AG08395 (cell line): Measurements from ENCODE around the gene FYN.
"Not testable (repeated sequence)": the region's sequence is repeated elsewhere in the genome, so short reads cannot be mapped to it uniquely, and the experiment has no call there.

Experiments
- DNase-seq: peaks from one replicate; pipeline ENCODE4 v3.0.0; 2012; ENCODE audit warnings: mixed read lengths, low spot score

The FYN gene

DNA sequence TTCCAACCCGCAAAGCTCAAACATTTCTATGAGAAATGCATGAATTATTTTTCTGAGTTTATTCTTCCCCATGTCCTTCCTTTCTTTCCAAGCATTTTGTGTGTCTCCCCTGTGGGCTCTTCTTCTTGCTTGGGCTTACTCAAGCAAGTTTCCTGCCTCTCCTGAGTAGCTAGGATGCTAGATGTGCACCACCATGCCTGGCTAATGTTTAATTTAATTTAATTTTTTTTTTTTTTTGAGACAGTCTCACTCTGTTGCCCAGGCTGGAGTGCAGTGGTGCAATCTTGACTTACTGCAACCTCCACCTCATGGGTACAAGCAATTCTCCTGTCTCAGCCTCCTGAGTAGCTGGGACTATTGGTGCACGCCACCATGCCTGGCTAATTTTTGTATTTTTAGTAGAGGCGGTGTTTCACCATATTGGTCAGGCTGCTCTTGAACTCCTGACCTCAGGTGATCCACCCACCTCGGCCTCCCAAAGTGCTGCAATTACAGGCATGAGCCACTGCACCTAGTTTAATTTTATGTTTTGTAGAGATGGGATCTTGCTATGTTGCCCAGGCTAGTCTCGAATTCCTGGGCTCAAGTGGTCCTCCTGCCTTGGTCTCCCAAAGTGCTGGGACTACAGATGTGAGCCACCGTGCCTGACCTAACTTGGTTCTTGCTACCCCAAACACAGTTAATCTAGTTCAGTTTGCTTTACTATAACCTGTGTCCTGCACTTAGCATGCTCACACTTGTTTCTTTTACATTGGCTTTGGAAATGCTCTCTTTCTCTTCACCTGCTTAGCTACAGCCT lies 192.2 kb downstream of the FYN start:
- DNase-seq = not testable (repeated sequence)

DNA sequence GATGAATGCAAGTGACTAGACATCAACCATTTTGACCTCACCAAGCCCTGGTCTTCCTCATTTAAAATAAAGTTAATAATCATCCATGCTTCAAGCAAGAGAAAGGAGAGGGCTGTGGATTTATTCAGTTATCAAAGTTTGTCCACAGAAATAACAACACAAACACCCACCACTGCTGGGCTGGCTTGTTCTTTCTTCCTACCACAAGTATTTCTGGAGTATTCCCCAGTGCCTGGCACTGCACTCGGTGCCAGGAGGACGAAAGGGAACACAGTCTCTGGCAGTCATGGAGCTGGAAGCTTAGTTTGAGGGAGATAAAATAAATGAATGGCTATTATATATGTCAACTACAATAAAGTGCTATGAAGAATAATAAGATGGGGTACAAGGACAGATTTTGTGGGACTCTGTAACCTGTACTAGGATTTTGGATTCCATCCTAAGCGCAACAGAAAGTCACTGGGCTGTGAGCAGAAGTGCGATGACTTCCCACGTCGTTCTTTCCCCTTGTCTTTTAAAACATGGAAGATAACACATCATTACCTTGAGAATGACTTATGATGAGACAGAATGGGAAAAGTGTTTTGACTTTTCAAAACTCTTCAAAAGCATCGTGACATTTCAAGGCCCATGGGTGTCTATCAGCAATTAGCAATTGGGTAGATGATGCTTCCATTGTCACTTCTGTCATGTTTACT lies 193.1 kb downstream of the FYN start:
- DNase-seq = no peak

DNA sequence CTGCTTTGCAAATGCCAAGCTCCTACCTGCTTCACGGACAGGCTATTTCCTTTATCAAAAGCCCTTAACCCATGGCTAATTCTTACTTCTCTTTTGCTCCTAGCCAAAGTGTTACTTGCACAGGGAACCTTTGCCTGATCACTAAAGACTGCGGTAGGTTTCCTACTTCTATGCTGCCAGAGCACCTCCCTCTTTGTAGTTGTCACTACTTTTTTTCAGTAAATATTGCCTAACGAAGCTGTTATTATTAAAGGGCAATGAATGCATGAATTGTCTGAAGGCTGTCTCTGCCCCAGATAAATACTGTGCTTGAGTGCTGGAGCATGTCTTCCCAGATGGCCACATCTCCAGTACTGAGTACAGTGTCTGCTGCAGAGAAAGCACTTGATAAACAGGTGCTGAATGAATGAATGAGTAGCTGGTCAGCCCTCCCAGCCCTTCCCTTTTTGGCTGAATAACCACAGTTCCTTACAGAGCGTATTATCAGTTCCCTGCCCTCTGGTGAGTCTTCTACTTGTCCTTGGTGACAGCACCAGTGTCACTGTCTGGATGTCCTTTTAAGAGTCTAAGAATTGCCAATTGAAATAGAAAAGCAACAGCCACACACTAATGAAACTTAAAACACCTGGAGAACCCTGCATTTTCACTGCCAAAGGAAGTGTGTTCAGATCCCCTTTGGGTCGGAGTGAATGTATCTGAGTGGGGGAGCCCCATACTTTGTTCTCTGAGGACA lies 194.0 kb downstream of the FYN start:
- no peak for DNase-seq

DNA sequence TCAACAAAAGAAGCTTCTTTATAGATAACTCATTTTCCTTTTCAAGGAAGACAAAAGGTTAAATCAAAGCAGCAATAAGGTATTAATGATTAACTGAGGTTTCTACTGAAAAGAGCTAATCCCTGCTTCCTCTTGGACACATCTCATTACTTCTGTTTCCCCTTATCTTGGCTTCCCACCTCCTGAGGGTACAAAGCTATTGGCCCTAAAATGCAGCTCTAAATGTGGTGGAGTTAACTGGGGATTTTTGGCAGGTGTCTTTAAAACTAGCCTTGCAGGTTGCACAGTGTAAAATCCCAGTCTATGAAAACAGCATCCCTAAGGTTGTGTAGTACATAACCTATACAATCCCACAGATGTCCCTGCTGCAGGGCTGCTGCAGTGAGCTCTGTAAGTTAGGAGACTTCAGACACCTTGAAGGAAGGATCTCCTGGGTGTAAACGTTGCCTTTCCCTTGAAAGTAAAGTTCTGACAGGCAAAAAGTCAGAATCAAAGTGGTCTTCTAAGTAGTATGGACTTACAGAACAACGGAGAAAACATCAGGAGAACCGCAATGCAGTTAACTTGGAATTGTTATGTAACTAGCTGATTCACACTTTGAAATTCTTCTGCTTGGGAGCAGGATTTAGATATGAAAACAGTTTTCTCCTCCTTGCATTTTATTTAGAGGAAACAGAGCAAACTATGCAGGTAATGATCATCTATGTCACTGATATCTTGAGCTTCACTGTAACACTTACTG lies 195.8 kb downstream of the FYN start:
- no peak for DNase-seq

DNA sequence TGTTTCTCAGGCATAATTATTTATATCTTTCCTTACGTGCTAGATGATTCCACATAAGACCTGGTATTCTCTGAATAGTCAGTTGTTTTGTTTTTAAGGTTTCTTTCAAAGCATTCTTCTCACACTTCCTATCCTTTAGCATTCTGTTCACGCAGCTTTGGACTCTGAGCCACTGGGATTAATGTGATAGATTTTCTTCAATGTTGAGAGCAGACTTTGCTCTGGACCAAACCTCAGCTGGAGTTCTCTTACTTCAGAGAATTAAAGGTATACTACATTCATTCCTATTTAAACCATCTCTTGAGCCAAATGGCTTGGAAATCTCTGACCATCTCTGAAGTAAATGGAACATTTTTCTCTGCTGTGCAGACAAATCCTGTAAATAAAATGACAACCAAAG lies 196.9 kb downstream of the FYN start:
- DNase-seq = no peak

DNA sequence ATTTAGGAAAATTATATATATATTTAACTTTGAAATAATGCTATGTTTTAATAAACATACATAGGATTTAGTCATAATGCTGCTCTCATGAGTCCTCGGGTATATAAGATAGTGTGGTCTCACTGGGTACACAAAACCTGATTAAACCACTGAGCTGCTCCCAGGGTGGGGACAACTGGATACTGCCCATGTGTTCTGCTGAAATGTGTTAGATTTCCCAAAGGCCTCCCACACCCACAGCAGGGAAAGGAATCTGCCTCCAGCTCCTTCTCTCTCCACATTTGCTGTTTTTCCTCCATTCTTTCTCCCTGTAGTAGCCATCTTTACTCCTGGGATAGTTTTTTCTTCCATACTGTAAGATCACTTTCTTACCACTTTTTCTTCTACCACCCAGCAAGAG lies 198.4 kb downstream of the FYN start:
- no peak for DNase-seq

DNA sequence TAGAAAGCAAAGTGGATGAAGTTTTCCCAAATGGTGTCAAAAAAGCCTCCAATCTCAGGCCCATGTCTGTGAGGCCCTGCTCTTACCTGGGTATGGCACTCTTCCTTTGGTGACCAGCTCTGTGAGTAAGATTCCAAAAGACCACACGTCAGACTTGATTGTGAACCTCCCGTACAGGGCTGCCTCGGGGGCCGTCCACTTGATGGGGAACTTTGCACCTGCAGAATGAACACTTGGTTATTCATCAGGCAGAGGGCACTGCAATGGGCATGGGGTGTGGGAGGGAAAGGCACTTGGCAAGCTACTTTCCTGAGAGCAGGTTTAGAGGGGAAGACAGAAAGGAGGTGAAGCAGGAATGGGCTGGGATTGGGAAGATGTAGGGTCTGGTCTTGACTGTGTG lies 198.8 kb downstream of the FYN start:
- DNase-seq = no peak

DNA sequence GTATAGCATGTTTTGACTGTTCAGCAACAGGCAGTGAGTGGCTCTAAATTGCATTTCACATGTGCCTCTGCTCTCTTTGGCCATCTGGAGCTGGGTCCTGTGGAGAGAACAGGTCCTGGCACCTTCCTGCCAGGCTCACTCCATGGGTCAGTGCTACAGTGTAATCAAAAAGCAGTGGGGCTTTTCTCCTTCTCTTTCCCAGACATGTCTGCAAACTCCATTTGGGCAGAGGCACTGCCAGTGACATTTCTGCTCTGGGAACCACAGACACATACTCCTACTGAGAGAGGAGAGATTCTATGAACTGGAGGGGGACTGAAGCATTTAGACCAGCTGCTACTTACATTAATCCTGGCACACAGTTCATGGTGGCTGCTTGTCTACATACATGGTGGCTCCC lies 199.3 kb downstream of the FYN start:
- DNase-seq = no peak

DNA sequence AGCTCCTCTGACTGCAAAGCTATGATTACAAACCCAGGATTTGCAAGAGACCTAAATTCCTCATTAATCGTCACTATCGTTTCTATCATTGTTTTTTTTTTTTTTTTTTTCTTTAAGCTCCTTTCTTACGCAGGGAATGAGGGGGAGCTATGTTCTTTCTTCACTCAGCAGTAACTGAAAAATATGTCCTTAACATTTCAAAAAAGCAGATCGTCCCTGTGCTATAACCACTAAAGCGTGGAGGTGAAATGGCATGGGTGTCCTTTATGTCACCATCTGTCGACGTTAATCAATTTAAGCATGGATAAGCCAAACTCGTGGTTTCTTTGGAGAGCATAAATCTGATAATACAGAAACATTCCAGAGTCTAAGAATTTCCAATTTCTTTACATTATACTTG lies 199.7 kb downstream of the FYN start:
- no peak for DNase-seq

DNA sequence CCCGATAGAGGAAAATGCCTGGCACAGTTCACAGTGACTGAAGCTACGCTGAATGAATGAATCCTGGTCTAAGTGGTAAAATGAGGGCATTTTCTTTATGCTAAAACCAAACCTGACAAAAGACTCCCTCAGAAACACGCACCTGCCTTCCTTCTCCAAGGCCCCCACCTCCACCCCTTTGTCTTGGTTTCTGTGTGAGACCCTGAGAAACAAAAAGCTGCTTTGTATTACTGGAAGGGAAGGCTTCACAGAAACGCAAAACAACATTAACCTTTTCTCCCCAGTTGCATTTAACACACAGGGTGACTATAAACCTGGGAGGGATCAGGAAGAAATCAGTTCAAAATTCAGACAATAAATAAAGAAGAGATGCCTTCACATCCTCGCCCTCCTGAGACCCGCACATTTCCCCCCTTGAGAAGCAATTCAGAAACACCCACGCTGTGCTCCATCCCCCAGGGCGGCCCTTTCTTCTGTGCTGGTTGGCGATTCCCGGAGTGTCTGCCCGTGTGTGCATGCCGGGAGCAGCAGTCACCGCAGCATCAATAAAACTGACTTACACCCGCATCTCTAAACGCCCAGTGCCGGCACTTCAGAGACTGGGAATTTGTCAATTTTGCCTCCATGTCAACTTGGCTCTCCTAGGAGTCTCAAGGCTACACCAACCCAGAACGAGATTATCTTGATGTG lies 200.3 kb downstream of the FYN start:
- DNase-seq = no peak

DNA sequence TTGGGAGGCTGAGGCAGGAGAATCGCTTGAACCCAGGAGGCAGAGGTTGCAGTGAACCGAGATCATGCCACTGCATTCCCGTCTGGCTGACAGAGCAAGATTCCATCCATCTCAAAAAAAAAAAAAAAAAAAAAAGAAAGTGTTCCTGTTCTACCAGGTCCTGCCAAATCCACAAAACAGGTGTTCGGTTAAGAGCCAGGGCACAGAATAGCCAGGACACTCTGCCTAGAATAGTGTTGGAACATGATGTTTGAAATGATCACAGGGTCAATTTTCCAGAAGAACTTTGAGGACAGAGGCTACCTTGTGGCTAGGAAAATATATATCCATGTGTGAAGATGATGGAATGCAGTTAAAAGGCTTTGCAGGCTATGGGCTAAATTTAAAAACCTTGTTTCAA lies 203.9 kb downstream of the FYN start:
- no peak for DNase-seq

DNA sequence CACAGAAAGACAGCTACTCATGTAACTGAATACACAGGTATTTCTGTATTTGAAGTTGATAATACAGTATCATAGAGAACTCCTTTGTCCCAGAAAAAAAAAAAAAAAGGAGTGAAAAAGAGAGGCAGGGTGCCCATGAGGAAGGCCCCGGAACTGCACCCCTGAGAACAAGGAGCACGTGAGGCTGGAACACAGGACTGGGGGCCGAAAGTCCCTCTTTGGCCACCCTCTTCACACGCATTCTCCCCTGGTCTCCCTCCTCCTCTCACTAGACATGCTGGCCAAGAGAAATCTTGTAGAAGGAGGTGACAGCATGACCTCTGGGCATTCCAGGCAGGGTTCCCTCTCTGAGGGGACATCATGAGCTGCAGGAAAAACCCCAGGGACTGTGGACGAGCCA lies 204.8 kb downstream of the FYN start:
- DNase-seq = peak; percentile 19

DNA sequence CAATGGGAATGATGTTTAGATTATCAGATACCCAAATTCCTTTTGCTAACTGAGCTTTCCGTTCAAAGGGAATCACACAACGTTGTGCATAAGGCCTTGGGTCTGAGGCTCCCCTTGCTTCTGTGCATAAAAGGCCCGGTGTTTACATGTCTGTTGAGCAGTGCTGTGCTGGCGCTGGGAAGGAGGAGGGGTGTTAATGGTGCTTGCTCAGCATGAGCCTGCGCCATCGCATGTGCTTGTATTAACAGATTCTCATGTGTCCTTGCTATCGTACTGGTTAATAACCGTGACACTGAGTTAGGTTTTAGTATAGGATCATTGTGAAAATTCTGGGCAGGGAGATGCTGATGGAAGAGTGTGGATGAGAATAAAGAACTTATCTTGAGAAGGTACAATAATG lies 205.3 kb downstream of the FYN start:
- no peak for DNase-seq

DNA sequence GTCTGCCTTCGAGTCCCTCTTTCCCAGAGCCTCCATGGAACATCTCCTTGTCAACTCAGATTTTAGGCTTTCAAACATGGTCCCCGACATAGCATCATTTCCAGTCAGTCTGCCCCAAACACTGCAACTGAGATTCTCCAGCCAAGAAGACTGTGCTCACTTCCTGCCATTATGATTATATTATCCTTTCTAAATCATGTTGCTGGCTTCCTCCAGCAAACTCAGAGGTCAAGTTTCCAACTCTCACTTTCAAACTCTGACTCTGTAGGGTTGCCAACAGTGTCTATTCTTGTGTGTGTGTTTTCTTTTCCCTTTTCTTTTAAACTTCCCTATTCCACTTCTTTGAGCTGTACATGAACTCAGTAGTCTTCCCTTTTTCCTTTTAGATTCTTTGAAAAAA lies 206.4 kb downstream of the FYN start:
- no peak for DNase-seq

DNA sequence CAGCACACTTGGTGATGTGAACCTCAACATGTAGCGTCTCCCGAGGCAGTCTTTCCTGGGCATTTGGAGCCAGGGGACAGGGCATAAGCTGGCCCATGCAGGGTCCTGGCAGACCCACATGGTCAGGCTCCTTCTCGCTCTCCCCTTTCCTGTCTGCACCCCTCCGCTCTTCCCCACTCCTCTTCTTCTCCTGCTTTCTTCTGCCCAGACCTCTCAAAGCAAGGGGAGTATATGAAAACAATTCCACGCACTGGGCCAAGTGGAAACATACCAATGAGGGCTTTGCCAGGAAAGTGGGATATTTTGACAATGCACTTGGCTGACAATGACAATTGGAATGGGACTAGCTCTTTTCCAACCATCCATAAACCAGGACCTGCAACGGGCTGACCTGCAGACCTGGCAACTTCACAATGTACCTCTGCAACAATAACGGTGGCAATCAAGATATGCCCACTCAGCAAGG lies 208.7 kb downstream of the FYN start:
- DNase-seq = peak; percentile 24

DNA sequence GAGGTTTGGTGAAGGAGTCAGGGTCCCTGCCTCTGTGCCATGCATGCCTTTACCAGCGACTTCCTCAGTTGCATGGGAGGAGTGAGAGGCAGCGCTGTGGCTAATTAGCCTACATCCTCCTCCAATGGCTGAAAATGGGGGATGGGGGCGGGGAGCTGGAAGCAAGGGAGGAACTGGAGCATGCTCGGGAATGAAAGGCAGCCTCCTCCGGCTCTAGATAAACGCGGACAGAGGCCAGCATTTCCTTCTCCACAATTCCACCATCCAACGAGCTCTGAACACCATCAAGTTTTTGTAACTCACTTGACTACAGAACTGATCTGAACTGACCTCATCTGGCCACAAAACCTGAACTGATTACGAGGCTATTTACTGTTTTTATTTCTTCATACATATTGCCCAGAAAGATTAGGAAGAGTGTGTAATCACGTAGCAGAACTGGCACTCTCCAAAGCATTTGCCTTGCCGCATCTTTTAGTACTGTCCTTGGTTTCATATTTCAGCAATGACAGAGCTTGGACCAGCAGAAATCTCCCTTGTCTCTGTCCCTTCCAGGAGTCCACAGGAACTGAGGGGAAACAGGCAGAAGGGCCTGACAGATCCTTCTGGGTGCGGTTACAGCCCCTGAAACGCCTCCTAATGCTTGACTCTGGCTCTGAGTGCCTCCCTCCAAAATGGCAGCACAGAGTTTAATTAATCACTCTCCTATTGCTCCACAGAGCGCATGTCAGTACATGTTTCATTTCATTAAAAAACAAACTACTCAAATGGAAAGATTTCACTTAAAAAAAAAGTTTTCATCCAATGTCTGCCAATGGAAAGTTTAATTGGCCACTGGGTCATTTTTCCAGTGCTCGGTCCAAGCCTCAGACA lies 209.3 kb downstream of the FYN start:
- peak; percentile 67 for DNase-seq

DNA sequence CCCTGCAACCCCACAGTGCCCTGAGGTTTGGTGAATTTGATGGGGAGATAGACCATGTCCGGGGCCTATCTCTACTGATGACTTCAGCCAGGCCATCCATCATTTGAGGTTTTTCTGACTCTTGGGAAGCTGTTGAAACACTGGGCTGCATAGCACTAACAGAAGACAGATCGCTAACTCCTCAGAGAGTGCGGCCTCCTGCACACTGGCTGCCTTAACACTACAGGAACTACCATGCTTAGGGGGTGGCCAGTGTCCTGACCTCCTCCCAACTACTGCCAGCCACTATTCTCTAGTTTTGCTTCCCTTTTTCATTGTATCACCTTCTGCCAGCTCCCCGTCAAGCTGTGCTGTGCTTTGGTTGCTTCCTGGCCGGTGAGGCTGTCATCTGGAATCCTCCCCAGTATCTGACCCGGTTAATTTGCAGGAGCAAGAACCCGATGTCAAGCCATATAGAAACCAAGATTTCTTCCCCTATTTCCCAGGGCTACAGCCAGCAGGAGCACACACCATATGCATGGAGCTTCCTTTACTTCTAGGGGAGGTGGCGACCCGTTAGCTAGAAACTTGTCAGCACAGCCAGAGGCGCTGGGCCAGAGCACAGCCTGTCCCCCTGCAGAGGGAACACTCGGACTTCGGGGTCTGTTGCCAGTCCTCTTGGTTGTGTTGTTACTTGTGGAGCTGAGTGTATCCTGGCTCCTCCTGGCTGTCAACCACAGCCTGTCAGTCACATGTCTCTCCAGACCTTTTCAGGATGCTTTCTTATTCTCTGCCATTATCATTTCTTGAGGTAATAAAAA lies 210.3 kb downstream of the FYN start:
- DNase-seq = no peak

DNA sequence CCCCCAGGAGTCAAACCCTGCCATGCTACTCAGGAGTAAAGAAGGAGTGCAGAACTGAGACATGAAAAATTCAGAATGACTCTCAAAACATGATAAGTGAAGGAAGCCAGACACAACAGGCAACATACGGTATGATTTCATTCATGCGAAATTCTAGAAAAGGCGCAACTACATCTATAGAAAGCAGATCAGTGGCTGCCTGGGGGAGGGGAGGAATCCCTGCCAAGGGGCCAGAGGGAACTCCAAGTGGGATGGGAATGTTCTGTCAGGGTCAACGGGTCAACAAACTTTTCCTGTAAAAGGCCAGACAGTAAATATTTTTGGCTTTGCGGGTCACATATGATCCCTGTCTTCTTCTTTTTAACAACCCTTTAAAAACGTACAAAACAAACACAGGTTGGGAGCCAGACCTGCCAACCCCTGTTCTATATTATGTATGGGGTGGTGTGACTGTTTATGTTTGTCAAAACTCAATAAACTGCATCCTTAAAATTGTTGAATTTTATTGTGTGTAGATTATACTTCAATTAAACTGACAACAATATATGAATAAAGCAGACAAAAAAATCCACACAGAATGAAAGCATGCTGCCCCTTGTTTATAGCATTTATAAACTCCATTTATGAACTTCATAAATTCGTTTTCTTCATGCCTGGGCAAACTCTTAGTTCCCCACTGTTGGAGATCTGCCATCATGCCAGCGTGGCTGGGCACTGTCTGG lies 211.0 kb downstream of the FYN start:
- no peak for DNase-seq

DNA sequence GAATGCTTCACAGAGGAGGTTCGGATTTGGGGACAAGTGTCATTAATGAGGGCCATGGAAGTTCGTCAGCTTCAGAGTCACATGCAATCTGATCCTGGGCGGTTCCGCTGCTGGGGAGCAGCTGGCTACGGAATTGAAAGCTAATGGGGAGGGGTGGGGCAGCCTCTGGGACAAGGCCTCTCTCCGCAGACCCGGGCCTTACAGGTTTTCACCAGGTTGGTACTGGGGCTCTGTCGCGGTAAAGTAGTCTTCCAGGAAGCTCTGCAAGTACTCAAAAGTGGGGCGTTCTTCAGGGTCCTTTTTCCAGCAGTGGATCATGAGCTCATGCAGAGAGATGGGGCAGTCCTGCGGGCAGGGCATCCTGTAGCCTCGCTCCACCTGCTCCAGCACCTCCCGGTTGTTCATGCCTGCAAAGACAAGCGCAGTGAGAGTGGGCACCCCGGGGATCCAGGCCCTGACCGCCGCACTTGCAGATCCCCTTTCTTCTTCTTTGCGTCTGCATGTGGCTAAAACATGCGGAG lies 211.7 kb downstream of the FYN start:
- no peak for DNase-seq
